Stromal cell of bone marrow (primary cell): ENCODE results near the gene MOGAT2.

Experiments
- DNase-seq: peaks from one replicate; pipeline ENCODE4 v3.0.0-alpha.2; 2012; ENCODE audit warnings: low read depth

MOGAT2 gene

DNA sequence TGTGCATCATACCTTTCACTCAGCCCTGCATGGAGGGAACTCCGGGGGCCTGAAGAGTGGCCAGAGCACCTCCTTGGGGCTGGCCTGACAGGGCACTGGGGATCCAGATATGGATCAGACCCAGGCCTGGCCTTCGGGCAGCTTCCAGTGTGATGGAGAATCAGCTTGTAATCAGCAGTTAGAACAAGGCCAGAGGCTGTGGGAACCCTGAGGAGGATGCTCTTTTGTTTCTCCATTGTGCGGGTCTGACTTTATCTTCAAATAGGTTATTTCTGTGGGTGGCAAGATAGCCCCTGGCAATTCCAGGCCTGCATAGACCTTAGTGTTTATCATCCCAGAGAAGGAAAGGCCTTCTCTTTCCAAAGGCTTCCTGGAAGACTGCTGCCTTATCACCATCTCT lies 63.2 kb downstream of the MOGAT2 start:
- no peak for DNase-seq

DNA sequence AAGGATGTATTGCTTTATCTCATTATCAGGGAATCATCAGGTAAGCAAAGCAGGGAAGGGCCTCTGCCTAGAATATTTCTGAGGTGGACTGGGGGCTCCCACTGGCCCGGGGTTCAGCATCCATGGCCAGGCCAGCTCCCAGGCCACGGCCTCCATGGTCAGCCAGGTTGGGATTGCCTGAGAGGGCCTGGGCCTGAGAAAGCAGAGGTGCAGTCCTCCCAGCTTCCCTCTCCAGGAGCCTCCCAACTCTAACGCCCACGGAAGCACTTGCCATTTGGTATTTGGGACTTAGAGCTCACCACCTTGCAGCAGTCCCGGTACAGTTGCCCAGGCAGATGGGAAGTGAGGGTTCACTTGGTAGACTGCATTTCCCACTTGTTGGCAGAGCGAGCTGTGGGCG lies 63.7 kb downstream of the MOGAT2 start:
- DNase-seq: no peak

DNA sequence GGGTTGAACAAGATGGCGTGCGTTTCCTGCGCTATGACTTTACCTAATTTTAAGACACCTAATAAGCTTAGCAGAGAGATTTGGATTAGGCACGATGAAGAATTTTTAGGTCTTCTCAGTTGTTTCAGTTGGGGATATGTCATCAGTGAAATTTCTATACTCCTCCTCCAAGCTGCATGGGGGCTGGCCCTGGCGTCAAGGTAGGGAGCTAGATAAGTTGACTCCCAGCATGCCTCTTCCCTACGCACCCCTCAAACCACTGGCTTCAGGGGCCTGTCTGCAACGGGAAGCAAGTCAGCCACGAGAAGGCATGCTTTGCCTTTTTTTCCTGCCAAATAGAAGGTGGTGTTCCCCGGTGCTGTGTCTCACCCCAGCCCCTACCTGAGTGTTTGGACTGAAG lies 64.2 kb downstream of the MOGAT2 start:
- no peak for DNase-seq
